CD4-positive, alpha-beta T cell (primary cell): ENCODE measurements around the gene WDR4. TPM values are rescaled to one million over a fixed set of nuclear protein-coding genes. Genes with fewer than 3 reads are reported as not detected.

Experiments used
- ATAC-seq: fragments of 200-7000 bp; cut with Tn5 transposase; one replicate; pipeline ENCODE4 v1.10.0; 2022; ENCODE audit warnings: mild to moderate bottlenecking; ENCODE audit not compliant: poor library complexity
- CTCF ChIA-PET: fragments of 350-600 bp; sonication (Branson Sonifier 250); formaldehyde crosslinking; loops from one replicate; lab custom pipeline; 2021; ENCODE audit warnings: antibody characterized with exemption, inconsistent platforms; lab: Charles Lee
- POLR2A ChIA-PET: fragments of 350-600 bp; sonication (Branson Sonifier 250); formaldehyde crosslinking; loops from one replicate; lab custom pipeline; 2021; ENCODE audit warnings: antibody characterized with exemption, inconsistent platforms; lab: Charles Lee
- DNase-seq, 14 experiments: peaks; one replicate each; pipeline ENCODE4 v3.0.0-alpha.2; 2013 to 2020; ENCODE audit warnings: mixed read lengths in 2 of 14
- H3K27ac ChIP-seq, 2 donors: one replicate each; pipeline versions ENCODE4 v1.5.1 to v1.7.0; 2013; ENCODE audit warnings: low read length in 2 of 2, low read depth in 1 of 2, mild to moderate bottlenecking in 1 of 2
- H3K27me3 ChIP-seq, 2 experiments: 1 replicate in 1 of 2; 2 replicates in 1 of 2; pipeline versions ENCODE4 v1.6.1 to v1.7.0; 2013; ENCODE audit warnings: low read length in 2 of 2, control low read depth in 1 of 2, mild to moderate bottlenecking in 1 of 2, moderate library complexity in 1 of 2; ENCODE audit not compliant: insufficient read depth in 2 of 2, control insufficient read depth in 1 of 2
- H3K36me3 ChIP-seq: one replicate; pipeline ENCODE4 v1.6.1; 2013; ENCODE audit warnings: low read length, control low read depth; ENCODE audit not compliant: insufficient read depth
- H3K4me1 ChIP-seq: one replicate; pipeline ENCODE4 v1.6.1; 2013; ENCODE audit warnings: low read length, control low read depth; ENCODE audit not compliant: insufficient read depth
- H3K4me3 ChIP-seq: one replicate; pipeline ENCODE4 v1.5.1; 2013; ENCODE audit warnings: mild to moderate bottlenecking, low read length, moderate library complexity
- H3K9me3 ChIP-seq, 2 experiments: 1 replicate in 1 of 2; 2 replicates in 1 of 2; pipeline versions ENCODE4 v1.6.1 to v1.7.0; 2013; ENCODE audit warnings: low read length in 2 of 2, mild to moderate bottlenecking in 2 of 2, control low read depth in 1 of 2, moderate library complexity in 1 of 2; ENCODE audit not compliant: control insufficient read depth in 1 of 2, insufficient read depth in 1 of 2
- H3K27ac Mint-ChIP-seq: one replicate; pipeline ENCODE4 v1.8.0; 2020; ENCODE audit warnings: mixed read lengths
- H3K27me3 Mint-ChIP-seq: one replicate; pipeline ENCODE4 v1.8.0; 2021; ENCODE audit warnings: mixed read lengths
- H3K36me3 Mint-ChIP-seq: one replicate; pipeline ENCODE4 v1.8.0; 2021; ENCODE audit warnings: low read depth, mixed read lengths
- H3K4me1 Mint-ChIP-seq: one replicate; pipeline ENCODE4 v1.8.0; 2021; ENCODE audit warnings: low read depth, mixed read lengths
- H3K4me3 Mint-ChIP-seq: one replicate; pipeline ENCODE4 v1.8.0; 2020; ENCODE audit warnings: mild to moderate bottlenecking, mixed read lengths
- H3K9me3 Mint-ChIP-seq: one replicate; pipeline ENCODE4 v1.8.0; 2020; ENCODE audit warnings: mixed read lengths
- intact Hi-C, 2 experiments: fragments of 100-400 bp; cut with DNase I in 1 of 2; cut with micrococcal nuclease in 1 of 2; formaldehyde crosslinking; loops; one replicate each; pipeline versions ENCODE4 v1.15.1 to v1.9.0; 2023 to 2025; cut with DNase I, micrococcal nuclease
- total RNA-seq, 174 experiments: library from RNA in 2 of 174; stranded (reverse) in 2 of 174; gene quantifications; one replicate each; pipeline ENCODE4 v1.2.3 and lab custom pipeline; 2021 to 2026
- TF ChIP-seq, protein P1 (sequence below): fragments of 200-600 bp; IDR thresholded peaks from one replicate; pipeline ENCODE4 v1.8.0; 2022; ENCODE audit warnings: antibody characterized with exemption, mild to moderate bottlenecking

The WDR4 gene
- total RNA-seq, 2 experiments from 2014 or later = 11.3 to 12.9 TPM

DNA sequence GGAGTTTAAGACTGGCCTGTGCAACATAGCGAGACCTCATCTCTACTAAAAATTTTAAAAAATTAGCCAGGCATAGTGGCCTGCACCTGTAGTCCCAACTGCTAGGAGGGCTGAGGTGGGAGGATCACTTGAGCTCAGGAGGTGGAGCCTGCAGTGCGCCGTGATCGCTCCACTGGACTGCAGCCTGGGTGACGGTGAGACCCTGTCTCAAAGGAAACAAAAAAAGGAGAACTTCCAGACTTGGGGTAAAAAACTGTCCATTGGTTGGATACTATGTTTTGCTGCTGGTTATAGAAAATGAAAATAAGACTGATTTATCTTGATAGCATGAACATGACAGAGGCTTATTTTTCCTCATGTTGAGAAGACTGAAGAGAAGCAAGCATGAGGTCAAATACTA lies 79.4 kb downstream of the WDR4 start:
- ATAC-seq = no peak
- Histone ChIP-seq H3K27ac (no peak overlapping the region), H3K4me1 (no peaks in the 10 kb centered on the region), H3K4me3 (no peak overlapping the region), H3K27me3 (no peaks in the 10 kb centered on the region), H3K9me3 (no peaks in the 10 kb centered on the region), H3K36me3 (no peaks in the 10 kb centered on the region)
- DNase-seq = no peak
- ChIA-PET POLR2A (no interaction called here), CTCF (no interaction called here)
- no peaks in the 10 kb centered on the region for H3K9me3 Mint-ChIP-seq
- no peak overlapping the region for H3K27ac Mint-ChIP-seq
- H3K36me3 Mint-ChIP-seq = no peaks in the 10 kb centered on the region
- H3K4me3 Mint-ChIP-seq = no peak overlapping the region
- TF ChIP-seq, protein P1, sequence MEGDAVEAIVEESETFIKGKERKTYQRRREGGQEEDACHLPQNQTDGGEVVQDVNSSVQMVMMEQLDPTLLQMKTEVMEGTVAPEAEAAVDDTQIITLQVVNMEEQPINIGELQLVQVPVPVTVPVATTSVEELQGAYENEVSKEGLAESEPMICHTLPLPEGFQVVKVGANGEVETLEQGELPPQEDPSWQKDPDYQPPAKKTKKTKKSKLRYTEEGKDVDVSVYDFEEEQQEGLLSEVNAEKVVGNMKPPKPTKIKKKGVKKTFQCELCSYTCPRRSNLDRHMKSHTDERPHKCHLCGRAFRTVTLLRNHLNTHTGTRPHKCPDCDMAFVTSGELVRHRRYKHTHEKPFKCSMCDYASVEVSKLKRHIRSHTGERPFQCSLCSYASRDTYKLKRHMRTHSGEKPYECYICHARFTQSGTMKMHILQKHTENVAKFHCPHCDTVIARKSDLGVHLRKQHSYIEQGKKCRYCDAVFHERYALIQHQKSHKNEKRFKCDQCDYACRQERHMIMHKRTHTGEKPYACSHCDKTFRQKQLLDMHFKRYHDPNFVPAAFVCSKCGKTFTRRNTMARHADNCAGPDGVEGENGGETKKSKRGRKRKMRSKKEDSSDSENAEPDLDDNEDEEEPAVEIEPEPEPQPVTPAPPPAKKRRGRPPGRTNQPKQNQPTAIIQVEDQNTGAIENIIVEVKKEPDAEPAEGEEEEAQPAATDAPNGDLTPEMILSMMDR = no peak
- intact Hi-C loops = loop anchor here in 1 of 2 experiments (5.0 kb wide), 1 partner anchor 133 kb away; no protein-coding TSS in a partner anchor
- peaks cover 5% of the 10 kb centered on the region for H3K4me1 Mint-ChIP-seq
- H3K27me3 Mint-ChIP-seq = no peaks in the 10 kb centered on the region

DNA sequence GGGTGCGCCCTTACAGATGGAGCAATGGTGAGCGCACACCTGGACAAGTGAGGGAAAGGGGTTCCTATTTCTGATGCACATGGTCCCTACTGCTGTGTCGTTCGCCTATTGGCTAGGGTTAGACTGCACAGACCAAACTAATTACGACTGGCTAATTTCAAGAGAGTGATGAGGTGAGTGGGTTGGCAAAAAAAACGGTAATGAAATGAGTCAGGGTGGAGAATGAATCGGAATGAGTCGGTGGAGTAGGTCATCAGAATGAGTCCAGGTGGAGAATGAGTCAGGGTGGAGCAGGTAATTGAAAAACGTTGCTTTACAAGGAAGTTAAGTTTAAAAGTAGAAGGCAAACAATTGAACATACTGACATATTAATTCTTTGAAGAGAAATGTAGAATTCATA lies 79.8 kb downstream of the WDR4 start:
- Histone ChIP-seq H3K9me3 (no peaks in the 10 kb centered on the region), H3K36me3 (no peaks in the 10 kb centered on the region), H3K27ac (no peak overlapping the region), H3K4me3 (no peak overlapping the region), H3K4me1 (no peaks in the 10 kb centered on the region), H3K27me3 (no peaks in the 10 kb centered on the region)
- H3K4me1 Mint-ChIP-seq = peaks cover 5% of the 10 kb centered on the region
- TF ChIP-seq, protein P1 = no peak
- intact Hi-C loops = loop anchor here in 1 of 2 experiments (5.0 kb wide), 1 partner anchor 132 kb away; no protein-coding TSS in a partner anchor
- POLR2A ChIA-PET = no interaction called here
- CTCF ChIA-PET = no interaction called here
- no peak for DNase-seq
- H3K4me3 Mint-ChIP-seq = no peak overlapping the region
- no peaks in the 10 kb centered on the region for H3K27me3 Mint-ChIP-seq
- H3K36me3 Mint-ChIP-seq = no peaks in the 10 kb centered on the region
- no peaks in the 10 kb centered on the region for H3K9me3 Mint-ChIP-seq
- no peak for ATAC-seq
- H3K27ac Mint-ChIP-seq = no peak overlapping the region

Other genes with a start within 250 kb of the WDR4 start
- 10 to 100 TPM; 12.6 to 13.2 TPM for gene PDE9A, start 225.9 kb downstream of the WDR4 start, total RNA-seq
- 10 to 100 TPM; 15.3 to 15.8 TPM for gene NDUFV3, start 13.8 kb upstream of the WDR4 start, total RNA-seq
- 1 to 10 TPM; 1.1 to 1.4 TPM for gene ERVH48-1, start 46.1 kb upstream of the WDR4 start, total RNA-seq
- gene PKNOX1, start 95.0 kb upstream of the WDR4 start, total RNA-seq = 10 to 100 TPM; 10.3 TPM
- gene CBS, start 196.3 kb upstream of the WDR4 start, total RNA-seq = under 1 TPM; 0.19 to 0.39 TPM
- gene U2AF1, start 228.0 kb upstream of the WDR4 start, total RNA-seq = 10 to 100 TPM; 12.3 to 13.6 TPM